K562 (cell line): Measurements from ENCODE around the gene KLHDC7A. TPM values are rescaled to one million over a fixed set of nuclear protein-coding genes. Genes with fewer than 3 reads are reported as not detected.

ENCODE experiments used
- ADNP ChIP-seq: fragments of 200-800 bp; sonication (Bioruptor generic); IDR thresholded peaks from 2 replicates; pipeline ENCODE4 v1.6.1; 2016; ENCODE audit warnings: missing genetic modification characterization, missing compliant biosample characterization
- CSDE1 ChIP-seq, 2 experiments: fragments of 450-650 bp; IDR thresholded peaks; 2 replicates each; pipeline ENCODE4 v1.6.1; 2016; ENCODE audit warnings: mild to moderate bottlenecking in 1 of 2
- E2F3 ChIP-seq: fragments of 250-450 bp; sonication (Bioruptor Pico); IDR thresholded peaks from 2 replicates; pipeline ENCODE4 v1.4.0; 2020; ENCODE audit warnings: mild to moderate bottlenecking
- HDGF ChIP-seq: fragments of 450-650 bp; IDR thresholded peaks from 2 replicates; pipeline ENCODE4 v1.6.1; 2016
- HMG20A ChIP-seq: fragments of 450-650 bp; formaldehyde crosslinking; conservative IDR thresholded peaks from 2 replicates; pipeline ENCODE4 v1.4.0; 2020; ENCODE audit warnings: mild to moderate bottlenecking, mixed read lengths
- KLF6 ChIP-seq: fragments of 250-450 bp; sonication (Bioruptor Pico); IDR thresholded peaks from 2 replicates; pipeline ENCODE4 v1.4.0; 2020; ENCODE audit warnings: mild to moderate bottlenecking, moderate library complexity, borderline replicate concordance
- LARP7 ChIP-seq: fragments of 450-650 bp; IDR thresholded peaks from 2 replicates; pipeline ENCODE4 v1.6.1; 2016
- NFIC ChIP-seq: fragments of 450-650 bp; IDR thresholded peaks from 2 replicates; pipeline ENCODE4 v1.6.1; 2017; ENCODE audit warnings: mild to moderate bottlenecking, inconsistent platforms
- SMAD2 ChIP-seq: fragments of 150-350 bp; IDR thresholded peaks from 2 replicates; pipeline ENCODE4 v1.6.1; 2014; ENCODE audit warnings: low read depth, mild to moderate bottlenecking, low read length
- SRSF3 ChIP-seq: fragments of 200-400 bp; formaldehyde crosslinking; IDR thresholded peaks from 2 replicates; pipeline ENCODE4 v1.6.1; 2016; ENCODE audit warnings: mild to moderate bottlenecking, low read length, moderate library complexity; ENCODE audit not compliant: insufficient read depth
- ZBTB40 ChIP-seq, 2 experiments: fragments of 450-650 bp in 1 of 2; sonication (generic) in 1 of 2; formaldehyde crosslinking in 1 of 2; IDR thresholded peaks; 2 replicates each; pipeline versions ENCODE4 v1.7.1 to v1.9.0; 2016 to 2022; ENCODE audit warnings: inconsistent platforms in 1 of 2, mild to moderate bottlenecking in 1 of 2, missing genetic modification reagents in 1 of 2
- ZNF696 ChIP-seq: fragments of 250-450 bp; sonication (Bioruptor Pico); conservative IDR thresholded peaks from 2 replicates; pipeline ENCODE4 v1.4.0; 2020; ENCODE audit warnings: mild to moderate bottlenecking, moderate library complexity
- polyA plus RNA-seq, 8 experiments: library from polyadenylated mRNA; depleted of rRNA in 4 of 8; stranded (reverse) in 5 of 8; unstranded in 3 of 8; fragments of >200 nt; fragmentation: Nextera tagmentation in 2 of 8; fragmentation: Illumina TruSeq in 1 of 8; extraction: Ambion mirVana in 2 of 8; extraction: Trizol in 1 of 8; gene quantifications; 2 replicates each; pipeline versions ENCODE4 v1.2.1 to v1.2.3, GENCODE V29; 2011 to 2014; ENCODE audit warnings: inconsistent platforms in 1 of 8, missing spikeins in 1 of 8
- total RNA-seq, 7 experiments: library from RNA; depleted of rRNA in 6 of 7; stranded (reverse); fragments of >200 nt in 6 of 7; fragmentation: Illumina TruSeq in 2 of 7; extraction: Trizol in 2 of 7; gene quantifications; 2 replicates each; pipeline versions ENCODE4 v1.2.1 to v1.2.3, GENCODE V29; 2011 to 2021; ENCODE audit warnings: low replicate concordance in 1 of 7
- TF ChIP-seq, protein P1 (sequence below): fragments of 250-450 bp; sonication (Bioruptor Pico); IDR thresholded peaks from 2 replicates; pipeline ENCODE4 v1.4.0; 2020; ENCODE audit warnings: borderline replicate concordance

The KLHDC7A gene
- total and polyA plus RNA-seq, 9 of the 15 experiments (the other 6 are each of a cell fraction or from before 2014, with no cell fraction given) = 0.01 to 0.02 (median 0.01) TPM; not detected in 6

GRCh38 chr1:18443587-18444520 lies 36.9 kb upstream of the KLHDC7A start (continued):
- TF ChIP-seq ZBTB40 (IDR thresholded peaks at IDR 0.05) = no peak
- TF ChIP-seq ZBTB40 (CRISPR knock-in tag; IDR thresholded peaks at IDR 0.05) = no peak
- no peak for TF ChIP-seq SMAD2
- no peak for TF ChIP-seq NFIC
- TF ChIP-seq ZNF696 (CRISPR knock-in tag) = no peak
- TF ChIP-seq CSDE1 (IDR thresholded peaks at IDR 0.05) = no peak
- no peak for TF ChIP-seq HMG20A (CRISPR knock-in tag)
- TF ChIP-seq ADNP (tag) = no peak
- TF ChIP-seq KLF6 (CRISPR knock-in tag) = peak; percentile 94
- no peak for TF ChIP-seq LARP7
- TF ChIP-seq HDGF = no peak
- TF ChIP-seq, protein P1, sequence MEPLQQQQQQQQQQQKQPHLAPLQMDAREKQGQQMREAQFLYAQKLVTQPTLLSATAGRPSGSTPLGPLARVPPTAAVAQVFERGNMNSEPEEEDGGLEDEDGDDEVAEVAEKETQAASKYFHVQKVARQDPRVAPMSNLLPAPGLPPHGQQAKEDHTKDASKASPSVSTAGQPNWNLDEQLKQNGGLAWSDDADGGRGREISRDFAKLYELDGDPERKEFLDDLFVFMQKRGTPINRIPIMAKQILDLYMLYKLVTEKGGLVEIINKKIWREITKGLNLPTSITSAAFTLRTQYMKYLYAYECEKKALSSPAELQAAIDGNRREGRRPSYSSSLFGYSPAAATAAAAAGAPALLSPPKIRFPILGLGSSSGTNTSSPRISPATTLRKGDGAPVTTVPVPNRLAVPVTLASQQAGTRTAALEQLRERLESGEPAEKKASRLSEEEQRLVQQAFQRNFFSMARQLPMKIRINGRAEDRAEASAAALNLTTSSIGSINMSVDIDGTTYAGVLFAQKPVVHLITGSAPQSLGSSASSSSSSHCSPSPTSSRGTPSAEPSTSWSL (CRISPR knock-in tag) = 0 out of 2 replicates have a peak, but pooled peaks have one; percentile 89
- TF ChIP-seq SRSF3 = no peak
- peak; percentile 95 for TF ChIP-seq E2F3 (CRISPR knock-in tag)
